Progenitor cell of endocrine pancreas (in vitro differentiated cells): ENCODE data around the gene CHADL. TPM values are rescaled to one million over a fixed set of nuclear protein-coding genes. Genes with fewer than 3 reads are reported as not detected.

Experiments used
- DNase-seq: peaks from one replicate; pipeline ENCODE4 v3.0.0; 2021; ENCODE audit warnings: low spot score; ENCODE audit not compliant: unreplicated experiment
- H3K27ac Mint-ChIP-seq: 2 replicates; pipeline ENCODE4 v1.8.0; 2021; ENCODE audit warnings: mild to moderate bottlenecking, moderate library complexity, mixed read lengths
- H3K27me3 Mint-ChIP-seq: 2 replicates; pipeline ENCODE4 v1.8.0; 2021; ENCODE audit warnings: mixed read lengths
- H3K36me3 Mint-ChIP-seq: 2 replicates; pipeline ENCODE4 v1.8.0; 2022; ENCODE audit warnings: mixed read lengths; ENCODE audit not compliant: insufficient read depth
- H3K4me1 Mint-ChIP-seq: 2 replicates; pipeline ENCODE4 v1.8.0; 2021; ENCODE audit warnings: low read depth, mixed read lengths
- H3K4me3 Mint-ChIP-seq: 2 replicates; pipeline ENCODE4 v1.8.0; 2021; ENCODE audit warnings: low read depth, mild to moderate bottlenecking, moderate library complexity, mixed read lengths
- H3K9me3 Mint-ChIP-seq: 2 replicates; pipeline ENCODE4 v1.8.0; 2021; ENCODE audit warnings: low read depth, mixed read lengths
- CTCF ChIP-seq: fragments of 200-600 bp; sonication (generic); IDR thresholded peaks from one replicate; pipeline ENCODE4 v1.5.0; 2021; ENCODE audit warnings: antibody characterized with exemption, mild to moderate bottlenecking; ENCODE audit not compliant: unreplicated experiment
- total RNA-seq: library from RNA; stranded (reverse); gene quantifications from 2 replicates; pipeline ENCODE4 v1.2.1, GENCODE V29; 2021

The CHADL gene
- total RNA-seq, 1 donor from 2014 or later, result 3.1 TPM

- H3K27ac Mint-ChIP-seq, result no peak overlapping the region
- DNase-seq, result no peak
- TF ChIP-seq CTCF, result no peak
- H3K4me3 Mint-ChIP-seq, result no peak overlapping the region
- no peaks in the 10 kb centered on the region for H3K27me3 Mint-ChIP-seq
- H3K4me1 Mint-ChIP-seq, result no peaks in the 10 kb centered on the region
- H3K36me3 Mint-ChIP-seq, result peaks cover 10% of the 10 kb centered on the region
- no peaks in the 10 kb centered on the region for H3K9me3 Mint-ChIP-seq
Measured at GRCh38 chr22:41248758-41249157, 8.0 kb upstream of the CHADL start.

- peaks cover 10% of the 10 kb centered on the region for H3K36me3 Mint-ChIP-seq
- H3K4me3 Mint-ChIP-seq, result no peak overlapping the region
- no peak for DNase-seq
- no peak overlapping the region for H3K27ac Mint-ChIP-seq
- H3K4me1 Mint-ChIP-seq, result no peaks in the 10 kb centered on the region
- no peaks in the 10 kb centered on the region for H3K9me3 Mint-ChIP-seq
- no peak for TF ChIP-seq CTCF
- no peaks in the 10 kb centered on the region for H3K27me3 Mint-ChIP-seq
Measured at GRCh38 chr22:41248314-41248713, 7.6 kb upstream of the CHADL start.

- no peak for TF ChIP-seq CTCF
- H3K4me1 Mint-ChIP-seq, result no peaks in the 10 kb centered on the region
- H3K9me3 Mint-ChIP-seq, result no peaks in the 10 kb centered on the region
- no peak for DNase-seq
- H3K27me3 Mint-ChIP-seq, result no peaks in the 10 kb centered on the region
- H3K4me3 Mint-ChIP-seq, result no peak overlapping the region
- H3K27ac Mint-ChIP-seq, result no peak overlapping the region
- H3K36me3 Mint-ChIP-seq, result peaks cover 10% of the 10 kb centered on the region
Measured at GRCh38 chr22:41247703-41248102, 7.0 kb upstream of the CHADL start.

GRCh38 chr22:41245917-41246499, 5.3 kb upstream of the CHADL start:
- H3K36me3 Mint-ChIP-seq, result peaks cover 7% of the 10 kb centered on the region
- DNase-seq, result no peak
- no peak overlapping the region for H3K27ac Mint-ChIP-seq
- no peaks in the 10 kb centered on the region for H3K27me3 Mint-ChIP-seq
- H3K4me1 Mint-ChIP-seq, result no peaks in the 10 kb centered on the region
- TF ChIP-seq CTCF, result no peak
- H3K4me3 Mint-ChIP-seq, result no peak overlapping the region
- H3K9me3 Mint-ChIP-seq, result no peaks in the 10 kb centered on the region

GRCh38 chr22:41243361-41243760, 2.6 kb upstream of the CHADL start:
- Mint-ChIP-seq H3K27ac (no peak overlapping the region), H3K9me3 (no peaks in the 10 kb centered on the region), H3K4me1 (peaks cover 2% of the 10 kb centered on the region), H3K36me3 (peaks cover 7% of the 10 kb centered on the region), H3K4me3 (no peak overlapping the region), H3K27me3 (peaks cover 3% of the 10 kb centered on the region)
- TF ChIP-seq CTCF, result no peak
- no peak for DNase-seq
